WTC11 (cell line): ENCODE results near the gene NACC2. TPM values are rescaled to one million over a fixed set of nuclear protein-coding genes. Genes with fewer than 3 reads are reported as not detected.

Experiments
- ATAC-seq: fragments of 200-7000 bp; cut with Tn5 transposase; 2 replicates; pipeline ENCODE4 v1.10.0; 2021; ENCODE audit warnings: mild to moderate bottlenecking, moderate library complexity
- CTCF ChIA-PET: fragments of 300-600 bp; sonication (Branson Sonifier 250); formaldehyde crosslinking; loops from one replicate; lab custom pipeline; 2021; ENCODE audit warnings: antibody characterized with exemption; lab: Charles Lee
- POLR2A ChIA-PET: fragments of 350-600 bp; sonication (Branson Sonifier 250); formaldehyde crosslinking; loops from one replicate; lab custom pipeline; 2021; ENCODE audit warnings: antibody characterized with exemption; lab: Charles Lee
- DNase-seq: peaks from one replicate; pipeline ENCODE4 v3.0.0; 2021; ENCODE audit warnings: low spot score
- H3K27ac Mint-ChIP-seq: 2 replicates; pipeline ENCODE4 v1.8.0; 2021; ENCODE audit warnings: mixed read lengths
- H3K27me3 Mint-ChIP-seq: 2 replicates; pipeline ENCODE4 v1.8.0; 2021; ENCODE audit warnings: low read depth, mild to moderate bottlenecking, moderate library complexity, mixed read lengths
- H3K36me3 Mint-ChIP-seq: 2 replicates; pipeline ENCODE4 v1.8.0; 2021; ENCODE audit warnings: mixed read lengths
- H3K4me1 Mint-ChIP-seq: 2 replicates; pipeline ENCODE4 v1.8.0; 2022; ENCODE audit warnings: mixed read lengths
- H3K4me3 Mint-ChIP-seq: 2 replicates; pipeline ENCODE4 v1.8.0; 2021; ENCODE audit warnings: mild to moderate bottlenecking, moderate library complexity, mixed read lengths
- H3K9me3 Mint-ChIP-seq: 2 replicates; pipeline ENCODE4 v1.8.0; 2021; ENCODE audit warnings: mixed read lengths
- ATF3 ChIP-seq: sonication (generic); formaldehyde crosslinking; conservative IDR thresholded peaks from 2 replicates; pipeline ENCODE4 v1.8.1; 2022; ENCODE audit warnings: mild to moderate bottlenecking, missing genetic modification reagents
- CREB1 ChIP-seq: sonication (generic); formaldehyde crosslinking; IDR thresholded peaks from 2 replicates; pipeline ENCODE4 v1.8.0; 2023; ENCODE audit warnings: mild to moderate bottlenecking, missing genetic modification reagents
- GABPB1 ChIP-seq: sonication (generic); formaldehyde crosslinking; IDR thresholded peaks from 2 replicates; pipeline ENCODE4 v1.8.1; 2023; ENCODE audit warnings: mild to moderate bottlenecking, missing genetic modification reagents
- GRHL2 ChIP-seq: fragments of 250-450 bp; sonication (Bioruptor Pico); IDR thresholded peaks from 2 replicates; pipeline ENCODE4 v1.8.0; 2022; ENCODE audit warnings: mild to moderate bottlenecking, moderate library complexity; ENCODE audit not compliant: insufficient replicate concordance, severe bottlenecking
- GTF2I ChIP-seq: fragments of 250-450 bp; sonication (Bioruptor Pico); conservative IDR thresholded peaks from 2 replicates; pipeline ENCODE4 v1.4.0; 2021; ENCODE audit warnings: mild to moderate bottlenecking
- NFYB ChIP-seq: sonication (generic); formaldehyde crosslinking; conservative IDR thresholded peaks from 2 replicates; pipeline ENCODE4 v1.8.0; 2022; ENCODE audit warnings: low read depth, missing genetic modification reagents
- NR2C2 ChIP-seq: sonication (generic); formaldehyde crosslinking; IDR thresholded peaks from 2 replicates; pipeline ENCODE4 v1.8.0; 2022; ENCODE audit warnings: mild to moderate bottlenecking, missing genetic modification reagents
- SMAD4 ChIP-seq: sonication (generic); formaldehyde crosslinking; IDR thresholded peaks from 2 replicates; pipeline ENCODE4 v1.8.0; 2022; ENCODE audit warnings: mild to moderate bottlenecking, missing genetic modification reagents
- TCF7 ChIP-seq: sonication (generic); formaldehyde crosslinking; IDR thresholded peaks from 2 replicates; pipeline ENCODE4 v1.8.0; 2022; ENCODE audit warnings: mild to moderate bottlenecking, low read depth, missing genetic modification reagents, moderate library complexity
- TEAD1 ChIP-seq: sonication (generic); formaldehyde crosslinking; IDR thresholded peaks from 2 replicates; pipeline ENCODE4 v1.8.0; 2022; ENCODE audit warnings: mild to moderate bottlenecking, missing genetic modification reagents
- TEAD4 ChIP-seq: sonication (generic); formaldehyde crosslinking; IDR thresholded peaks from 2 replicates; pipeline ENCODE4 v1.8.0; 2022; ENCODE audit warnings: mild to moderate bottlenecking, missing genetic modification reagents
- ZNF121 ChIP-seq: sonication (generic); formaldehyde crosslinking; IDR thresholded peaks from 2 replicates; pipeline ENCODE4 v1.8.0; 2023; ENCODE audit warnings: missing genetic modification reagents
- ZNF263 ChIP-seq: sonication (generic); formaldehyde crosslinking; IDR thresholded peaks from 2 replicates; pipeline ENCODE4 v1.8.1; 2022; ENCODE audit warnings: low read depth, mild to moderate bottlenecking, moderate library complexity, missing genetic modification reagents
- ZNF532 ChIP-seq: fragments of 250-450 bp; sonication (Bioruptor Pico); IDR thresholded peaks from 2 replicates; pipeline ENCODE4 v1.9.0; 2021; ENCODE audit warnings: mild to moderate bottlenecking, borderline replicate concordance
- total RNA-seq: library from RNA; stranded (reverse); gene quantifications from 3 replicates; pipeline ENCODE4 v1.2.3, GENCODE V29; 2021
- TF ChIP-seq, protein P1 (sequence below): sonication (generic); formaldehyde crosslinking; IDR thresholded peaks from 2 replicates; pipeline ENCODE4 v1.8.1; 2022; ENCODE audit warnings: low read depth, missing genetic modification reagents, borderline replicate concordance
- TF ChIP-seq, protein P2 (sequence below): sonication (generic); formaldehyde crosslinking; IDR thresholded peaks from 2 replicates; pipeline ENCODE4 v1.8.1; 2023; ENCODE audit warnings: mild to moderate bottlenecking, missing genetic modification reagents
- TF ChIP-seq, protein P3 (sequence below): sonication (generic); formaldehyde crosslinking; IDR thresholded peaks from 2 replicates; pipeline ENCODE4 v1.8.1; 2022; ENCODE audit warnings: mild to moderate bottlenecking, missing genetic modification reagents, moderate library complexity, borderline replicate concordance
- TF ChIP-seq, protein P4 (sequence below): sonication (generic); formaldehyde crosslinking; IDR thresholded peaks from 2 replicates; pipeline ENCODE4 v1.8.1; 2022; ENCODE audit warnings: missing genetic modification reagents, borderline replicate concordance
- TF ChIP-seq, protein P5 (sequence below): sonication (generic); formaldehyde crosslinking; IDR thresholded peaks from 2 replicates; pipeline ENCODE4 v1.8.1; 2023; ENCODE audit warnings: mild to moderate bottlenecking, missing genetic modification reagents, moderate library complexity
- TF ChIP-seq, protein P6 (sequence below): fragments of 200-600 bp; IDR thresholded peaks from 2 replicates; pipeline ENCODE4 v1.8.0; 2022; ENCODE audit warnings: antibody characterized with exemption

The NACC2 gene
- total RNA-seq, 1 experiment from 2014 or later = 17.1 TPM

- no peak overlapping the region for H3K27ac Mint-ChIP-seq
- no peaks in the 10 kb centered on the region for H3K36me3 Mint-ChIP-seq
- ATAC-seq = no peak
- H3K9me3 Mint-ChIP-seq = no peaks in the 10 kb centered on the region
- 0 out of 2 replicates have a peak, but pooled peaks cover 8% of the 10 kb centered on the region for H3K4me1 Mint-ChIP-seq
- ChIA-PET POLR2A (no interaction called here), CTCF (no interaction called here)
- no peak overlapping the region for H3K4me3 Mint-ChIP-seq
- DNase-seq = no peak
- no peaks in the 10 kb centered on the region for H3K27me3 Mint-ChIP-seq
- no peak for TF ChIP-seq NR2C2 (CRISPR knock-in tag)
- TF ChIP-seq, protein P1, sequence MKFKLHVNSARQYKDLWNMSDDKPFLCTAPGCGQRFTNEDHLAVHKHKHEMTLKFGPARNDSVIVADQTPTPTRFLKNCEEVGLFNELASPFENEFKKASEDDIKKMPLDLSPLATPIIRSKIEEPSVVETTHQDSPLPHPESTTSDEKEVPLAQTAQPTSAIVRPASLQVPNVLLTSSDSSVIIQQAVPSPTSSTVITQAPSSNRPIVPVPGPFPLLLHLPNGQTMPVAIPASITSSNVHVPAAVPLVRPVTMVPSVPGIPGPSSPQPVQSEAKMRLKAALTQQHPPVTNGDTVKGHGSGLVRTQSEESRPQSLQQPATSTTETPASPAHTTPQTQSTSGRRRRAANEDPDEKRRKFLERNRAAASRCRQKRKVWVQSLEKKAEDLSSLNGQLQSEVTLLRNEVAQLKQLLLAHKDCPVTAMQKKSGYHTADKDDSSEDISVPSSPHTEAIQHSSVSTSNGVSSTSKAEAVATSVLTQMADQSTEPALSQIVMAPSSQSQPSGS (CRISPR knock-in tag) = no peak
- no peak for TF ChIP-seq ZNF263
- TF ChIP-seq, protein P2, sequence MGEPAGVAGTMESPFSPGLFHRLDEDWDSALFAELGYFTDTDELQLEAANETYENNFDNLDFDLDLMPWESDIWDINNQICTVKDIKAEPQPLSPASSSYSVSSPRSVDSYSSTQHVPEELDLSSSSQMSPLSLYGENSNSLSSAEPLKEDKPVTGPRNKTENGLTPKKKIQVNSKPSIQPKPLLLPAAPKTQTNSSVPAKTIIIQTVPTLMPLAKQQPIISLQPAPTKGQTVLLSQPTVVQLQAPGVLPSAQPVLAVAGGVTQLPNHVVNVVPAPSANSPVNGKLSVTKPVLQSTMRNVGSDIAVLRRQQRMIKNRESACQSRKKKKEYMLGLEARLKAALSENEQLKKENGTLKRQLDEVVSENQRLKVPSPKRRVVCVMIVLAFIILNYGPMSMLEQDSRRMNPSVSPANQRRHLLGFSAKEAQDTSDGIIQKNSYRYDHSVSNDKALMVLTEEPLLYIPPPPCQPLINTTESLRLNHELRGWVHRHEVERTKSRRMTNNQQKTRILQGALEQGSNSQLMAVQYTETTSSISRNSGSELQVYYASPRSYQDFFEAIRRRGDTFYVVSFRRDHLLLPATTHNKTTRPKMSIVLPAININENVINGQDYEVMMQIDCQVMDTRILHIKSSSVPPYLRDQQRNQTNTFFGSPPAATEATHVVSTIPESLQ (CRISPR knock-in tag) = no peak
Observed at GRCh38 chr9:135980926-135981630, 114.0 kb downstream of the NACC2 start.

DNA sequence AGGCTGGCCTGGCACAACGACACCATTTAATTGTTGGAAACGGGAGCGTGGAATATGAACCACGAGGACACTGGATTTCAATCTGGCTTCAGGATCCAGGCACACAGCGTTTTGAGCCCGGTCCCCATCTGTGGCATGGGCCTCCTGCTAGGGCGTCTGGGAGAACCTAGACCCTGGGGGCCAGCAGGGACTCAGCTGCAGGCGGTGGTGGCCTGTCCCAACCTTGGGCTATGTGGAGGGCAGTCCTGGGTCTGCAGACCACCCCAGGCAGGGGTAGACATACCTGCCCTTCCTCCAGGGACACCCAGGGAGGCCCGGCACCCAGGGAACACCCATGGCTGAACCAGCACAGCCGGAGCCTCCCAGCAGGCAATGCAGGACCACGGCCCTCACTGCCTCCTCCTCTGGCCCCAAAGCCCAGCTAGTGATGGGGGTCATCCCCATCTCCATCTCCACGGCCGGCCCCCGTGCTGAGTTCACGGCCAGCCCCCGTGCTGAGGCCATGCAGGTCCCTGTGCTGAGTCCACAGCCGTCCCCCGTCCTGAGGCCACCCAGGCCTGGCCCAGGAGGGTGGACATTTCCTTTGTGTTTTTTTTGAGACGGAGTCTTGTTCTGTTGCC, 115.4 kb downstream of the NACC2 start:
- Mint-ChIP-seq H3K27me3 (no peaks in the 10 kb centered on the region), H3K27ac (no peak overlapping the region), H3K4me3 (no peak overlapping the region), H3K9me3 (no peaks in the 10 kb centered on the region), H3K36me3 (no peaks in the 10 kb centered on the region), H3K4me1 (0 out of 2 replicates have a peak, but pooled peaks cover 5% of the 10 kb centered on the region)
- no peak for ATAC-seq
- TF ChIP-seq TEAD4 (CRISPR knock-in tag) (no peak), ZNF121 (CRISPR knock-in tag) (no peak), TCF7 (CRISPR knock-in tag) (no peak), ZNF532 (CRISPR knock-in tag) (no peak), SMAD4 (CRISPR knock-in tag) (no peak), ATF3 (CRISPR knock-in tag) (no peak), ZNF263 (no peak), GABPB1 (no peak), NFYB (CRISPR knock-in tag) (no peak), GTF2I (CRISPR knock-in tag) (no peak), TEAD1 (CRISPR knock-in tag) (no peak), CREB1 (CRISPR knock-in tag) (no peak), GRHL2 (CRISPR knock-in tag) (no peak)
- TF ChIP-seq, protein P3, sequence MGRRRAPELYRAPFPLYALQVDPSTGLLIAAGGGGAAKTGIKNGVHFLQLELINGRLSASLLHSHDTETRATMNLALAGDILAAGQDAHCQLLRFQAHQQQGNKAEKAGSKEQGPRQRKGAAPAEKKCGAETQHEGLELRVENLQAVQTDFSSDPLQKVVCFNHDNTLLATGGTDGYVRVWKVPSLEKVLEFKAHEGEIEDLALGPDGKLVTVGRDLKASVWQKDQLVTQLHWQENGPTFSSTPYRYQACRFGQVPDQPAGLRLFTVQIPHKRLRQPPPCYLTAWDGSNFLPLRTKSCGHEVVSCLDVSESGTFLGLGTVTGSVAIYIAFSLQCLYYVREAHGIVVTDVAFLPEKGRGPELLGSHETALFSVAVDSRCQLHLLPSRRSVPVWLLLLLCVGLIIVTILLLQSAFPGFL (CRISPR knock-in tag) = no peak
- TF ChIP-seq, protein P4, sequence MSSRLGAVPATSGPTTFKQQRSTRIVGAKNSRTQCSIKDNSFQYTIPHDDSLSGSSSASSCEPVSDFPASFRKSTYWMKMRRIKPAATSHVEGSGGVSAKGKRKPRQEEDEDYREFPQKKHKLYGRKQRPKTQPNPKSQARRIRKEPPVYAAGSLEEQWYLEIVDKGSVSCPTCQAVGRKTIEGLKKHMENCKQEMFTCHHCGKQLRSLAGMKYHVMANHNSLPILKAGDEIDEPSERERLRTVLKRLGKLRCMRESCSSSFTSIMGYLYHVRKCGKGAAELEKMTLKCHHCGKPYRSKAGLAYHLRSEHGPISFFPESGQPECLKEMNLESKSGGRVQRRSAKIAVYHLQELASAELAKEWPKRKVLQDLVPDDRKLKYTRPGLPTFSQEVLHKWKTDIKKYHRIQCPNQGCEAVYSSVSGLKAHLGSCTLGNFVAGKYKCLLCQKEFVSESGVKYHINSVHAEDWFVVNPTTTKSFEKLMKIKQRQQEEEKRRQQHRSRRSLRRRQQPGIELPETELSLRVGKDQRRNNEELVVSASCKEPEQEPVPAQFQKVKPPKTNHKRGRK (CRISPR knock-in tag) = no peak
- TF ChIP-seq, protein P5, sequence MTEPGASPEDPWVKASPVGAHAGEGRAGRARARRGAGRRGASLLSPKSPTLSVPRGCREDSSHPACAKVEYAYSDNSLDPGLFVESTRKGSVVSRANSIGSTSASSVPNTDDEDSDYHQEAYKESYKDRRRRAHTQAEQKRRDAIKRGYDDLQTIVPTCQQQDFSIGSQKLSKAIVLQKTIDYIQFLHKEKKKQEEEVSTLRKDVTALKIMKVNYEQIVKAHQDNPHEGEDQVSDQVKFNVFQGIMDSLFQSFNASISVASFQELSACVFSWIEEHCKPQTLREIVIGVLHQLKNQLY (CRISPR knock-in tag) = no peak
- TF ChIP-seq, protein P6, sequence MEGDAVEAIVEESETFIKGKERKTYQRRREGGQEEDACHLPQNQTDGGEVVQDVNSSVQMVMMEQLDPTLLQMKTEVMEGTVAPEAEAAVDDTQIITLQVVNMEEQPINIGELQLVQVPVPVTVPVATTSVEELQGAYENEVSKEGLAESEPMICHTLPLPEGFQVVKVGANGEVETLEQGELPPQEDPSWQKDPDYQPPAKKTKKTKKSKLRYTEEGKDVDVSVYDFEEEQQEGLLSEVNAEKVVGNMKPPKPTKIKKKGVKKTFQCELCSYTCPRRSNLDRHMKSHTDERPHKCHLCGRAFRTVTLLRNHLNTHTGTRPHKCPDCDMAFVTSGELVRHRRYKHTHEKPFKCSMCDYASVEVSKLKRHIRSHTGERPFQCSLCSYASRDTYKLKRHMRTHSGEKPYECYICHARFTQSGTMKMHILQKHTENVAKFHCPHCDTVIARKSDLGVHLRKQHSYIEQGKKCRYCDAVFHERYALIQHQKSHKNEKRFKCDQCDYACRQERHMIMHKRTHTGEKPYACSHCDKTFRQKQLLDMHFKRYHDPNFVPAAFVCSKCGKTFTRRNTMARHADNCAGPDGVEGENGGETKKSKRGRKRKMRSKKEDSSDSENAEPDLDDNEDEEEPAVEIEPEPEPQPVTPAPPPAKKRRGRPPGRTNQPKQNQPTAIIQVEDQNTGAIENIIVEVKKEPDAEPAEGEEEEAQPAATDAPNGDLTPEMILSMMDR = no peak
- CTCF ChIA-PET = interaction anchor here (1.2 to 1.8 kb wide), 2 partner anchors 12 to 154 kb away, joined by 3 to 5 read pairs; no protein-coding TSS in a partner anchor
- POLR2A ChIA-PET = no interaction called here
- DNase-seq = no peak
